Retinal pigment epithelial cell (primary cell): Measurements from ENCODE around the gene LARP1B.
A peak's percentile ranks its signal among the peaks of the same experiment; 100 is the strongest.
"Not testable (repeated sequence)": the region's sequence is repeated elsewhere in the genome, so short reads cannot be mapped to it uniquely, and the experiment has no call there.

Source experiments
- DNase-seq: peaks from one replicate; pipeline ENCODE4 v3.0.0-alpha.2; 2010; ENCODE audit warnings: low read depth
- H3K4me3 ChIP-seq: 2 replicates; pipeline ENCODE4 v1.5.1; 2011; ENCODE audit warnings: mild to moderate bottlenecking, low read length, control low read depth, moderate library complexity
- TF ChIP-seq, protein P1 (sequence below): conservative IDR thresholded peaks from 2 replicates; pipeline ENCODE4 v1.5.1; 2011; ENCODE audit warnings: low read depth, low read length, control low read depth, inconsistent platforms

The LARP1B gene

DNA sequence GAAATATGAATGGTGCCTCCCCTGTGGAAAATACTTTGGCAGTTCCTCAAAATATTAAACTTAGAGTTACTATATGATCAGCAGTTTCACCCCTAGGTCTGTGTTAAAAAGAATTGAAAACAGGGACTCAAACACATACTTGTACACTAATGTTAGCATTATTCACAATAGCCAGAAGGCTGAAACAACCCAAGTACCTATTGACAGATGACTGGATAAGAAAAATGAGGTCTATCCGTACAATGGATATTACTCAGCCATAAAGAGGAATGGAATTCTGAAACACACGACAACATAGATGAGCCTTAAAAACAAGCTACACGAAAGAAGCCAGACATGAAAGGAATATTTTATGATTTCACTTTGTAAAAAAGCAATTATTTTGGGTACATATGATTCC lies 171.6 kb downstream of the LARP1B start:
- no peak for DNase-seq
- H3K4me3 ChIP-seq: no peak overlapping the region
- TF ChIP-seq, protein P1, sequence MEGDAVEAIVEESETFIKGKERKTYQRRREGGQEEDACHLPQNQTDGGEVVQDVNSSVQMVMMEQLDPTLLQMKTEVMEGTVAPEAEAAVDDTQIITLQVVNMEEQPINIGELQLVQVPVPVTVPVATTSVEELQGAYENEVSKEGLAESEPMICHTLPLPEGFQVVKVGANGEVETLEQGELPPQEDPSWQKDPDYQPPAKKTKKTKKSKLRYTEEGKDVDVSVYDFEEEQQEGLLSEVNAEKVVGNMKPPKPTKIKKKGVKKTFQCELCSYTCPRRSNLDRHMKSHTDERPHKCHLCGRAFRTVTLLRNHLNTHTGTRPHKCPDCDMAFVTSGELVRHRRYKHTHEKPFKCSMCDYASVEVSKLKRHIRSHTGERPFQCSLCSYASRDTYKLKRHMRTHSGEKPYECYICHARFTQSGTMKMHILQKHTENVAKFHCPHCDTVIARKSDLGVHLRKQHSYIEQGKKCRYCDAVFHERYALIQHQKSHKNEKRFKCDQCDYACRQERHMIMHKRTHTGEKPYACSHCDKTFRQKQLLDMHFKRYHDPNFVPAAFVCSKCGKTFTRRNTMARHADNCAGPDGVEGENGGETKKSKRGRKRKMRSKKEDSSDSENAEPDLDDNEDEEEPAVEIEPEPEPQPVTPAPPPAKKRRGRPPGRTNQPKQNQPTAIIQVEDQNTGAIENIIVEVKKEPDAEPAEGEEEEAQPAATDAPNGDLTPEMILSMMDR: no peak

DNA sequence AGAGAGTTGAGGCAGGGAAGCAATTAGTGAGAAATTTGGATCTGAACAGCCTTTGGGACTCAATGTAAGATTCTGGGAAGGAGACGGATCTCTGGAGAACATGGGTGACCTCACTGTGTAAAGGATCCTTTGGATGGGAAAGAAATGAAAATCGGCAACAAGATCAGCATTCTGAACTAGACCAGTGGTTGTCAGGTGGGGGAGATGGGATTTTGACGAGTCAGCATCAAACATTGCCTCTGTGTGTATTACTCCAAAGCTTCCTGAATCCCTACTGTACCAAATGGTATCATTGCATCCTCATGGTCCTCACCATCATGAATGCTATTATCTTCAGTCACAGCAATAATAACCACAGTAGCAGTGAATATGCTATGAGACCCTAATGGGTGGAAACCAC lies 173.7 kb downstream of the LARP1B start:
- no peak overlapping the region for H3K4me3 ChIP-seq
- TF ChIP-seq, protein P1: no peak
- DNase-seq: no peak

DNA sequence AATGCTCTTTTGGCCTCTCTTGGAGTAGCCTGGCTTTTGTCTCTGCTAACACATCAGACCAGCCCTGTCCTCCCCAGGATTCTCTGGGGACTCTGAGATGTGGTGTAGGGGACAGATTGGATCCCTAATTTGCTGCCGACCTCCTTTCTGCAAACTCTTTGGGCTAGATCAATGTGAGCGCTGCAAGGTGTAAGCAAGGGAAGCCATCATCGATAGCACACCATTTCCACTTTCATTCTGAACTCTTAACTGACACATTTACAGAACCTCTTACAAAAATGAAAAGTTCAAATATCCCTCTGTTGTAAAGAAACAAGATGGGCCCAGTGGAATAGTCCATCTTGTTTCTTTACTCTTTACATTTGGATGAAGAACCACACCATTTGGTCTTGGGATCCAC lies 179.9 kb downstream of the LARP1B start:
- no peak overlapping the region for H3K4me3 ChIP-seq
- TF ChIP-seq, protein P1: no peak

DNA sequence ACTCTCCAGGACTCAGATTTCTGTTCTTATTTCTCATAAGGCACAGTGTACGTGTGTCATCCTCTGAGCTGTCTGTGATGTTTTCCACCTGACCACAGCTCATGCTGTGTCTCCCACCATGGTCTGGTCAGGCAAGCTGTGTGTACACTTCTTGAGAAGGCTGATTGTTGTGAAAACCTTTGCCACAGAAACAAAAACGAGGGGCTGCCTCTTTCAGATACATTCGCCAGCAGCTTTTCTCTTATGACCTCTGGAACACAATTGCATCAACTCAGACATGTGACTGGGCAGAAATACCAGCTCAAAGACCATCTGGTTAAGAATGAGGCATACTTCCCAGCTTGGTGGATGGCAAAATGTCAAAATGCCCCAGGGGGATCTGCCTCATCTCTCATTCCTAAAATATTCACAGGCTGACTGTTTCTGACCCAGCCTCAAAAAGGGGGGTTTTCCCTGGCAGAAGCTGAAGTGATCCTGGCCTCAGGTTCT lies 180.4 kb downstream of the LARP1B start:
- peak; percentile 65 for DNase-seq
- TF ChIP-seq, protein P1: no peak
- no peak overlapping the region for H3K4me3 ChIP-seq

More for the DNA sequence above, 179.9 kb downstream of the LARP1B start:
- DNase-seq: no peak

DNA sequence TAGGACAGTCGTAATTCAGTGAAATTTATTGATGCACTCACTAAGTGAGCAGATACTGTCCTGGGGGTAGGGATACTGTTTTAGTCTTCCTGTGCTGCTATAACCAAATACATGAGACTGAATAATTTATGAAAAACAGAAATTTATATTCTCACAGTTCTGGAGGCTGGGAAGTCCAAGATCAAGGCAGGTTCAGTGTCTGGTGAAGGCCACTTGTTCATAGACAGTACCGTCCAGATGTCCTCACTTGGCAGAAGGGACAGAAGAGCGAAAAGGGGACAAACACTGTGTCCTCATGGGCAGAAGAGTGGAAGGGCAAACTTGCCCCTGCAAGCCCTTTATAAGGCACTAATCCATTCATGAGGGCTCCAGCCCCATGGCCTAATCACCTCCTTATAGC lies 180.9 kb downstream of the LARP1B start:
- TF ChIP-seq, protein P1: no peak
- H3K4me3 ChIP-seq: no peak overlapping the region
- no peak for DNase-seq

DNA sequence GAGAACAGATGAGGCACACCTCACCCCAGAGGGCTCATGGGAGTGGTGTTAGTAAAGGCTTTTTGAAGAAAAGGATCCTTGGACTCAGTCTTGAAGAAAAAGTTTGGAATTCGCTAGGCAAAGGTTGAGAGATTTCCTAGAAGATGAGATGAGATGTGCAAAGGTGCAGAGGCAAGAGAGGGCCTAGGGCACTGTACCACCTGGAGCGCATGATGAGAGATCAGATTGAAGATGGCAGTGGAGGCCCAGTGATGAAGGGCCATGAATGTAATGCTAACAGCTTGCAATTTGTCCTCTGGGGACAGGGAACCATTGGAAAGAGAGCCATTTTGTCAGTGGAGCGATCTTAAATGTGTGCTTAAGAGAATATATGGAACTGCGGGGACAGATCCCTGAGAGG lies 181.5 kb downstream of the LARP1B start:
- TF ChIP-seq, protein P1: no peak
- no peak overlapping the region for H3K4me3 ChIP-seq
- no peak for DNase-seq

DNA sequence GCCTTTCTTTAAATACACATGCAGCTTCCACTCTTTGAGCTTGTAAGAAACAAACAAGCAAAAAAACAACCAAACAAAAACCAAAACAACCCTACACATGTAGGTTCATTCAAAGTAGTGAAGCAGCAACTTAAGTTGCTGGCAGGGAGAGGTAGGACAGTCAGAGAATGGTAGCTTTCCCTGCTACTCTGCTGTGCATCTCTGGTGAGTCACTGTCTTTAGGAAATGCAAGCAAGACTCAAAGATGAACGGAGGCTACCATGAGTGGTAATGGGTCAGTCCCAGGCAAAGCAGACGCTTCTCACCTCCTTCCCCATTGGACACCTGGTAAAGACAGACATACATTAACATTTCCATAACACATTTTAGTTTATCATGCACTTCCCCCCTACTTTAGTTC lies 183.3 kb downstream of the LARP1B start:
- DNase-seq: no peak
- no peak overlapping the region for H3K4me3 ChIP-seq
- TF ChIP-seq, protein P1: no peak

DNA sequence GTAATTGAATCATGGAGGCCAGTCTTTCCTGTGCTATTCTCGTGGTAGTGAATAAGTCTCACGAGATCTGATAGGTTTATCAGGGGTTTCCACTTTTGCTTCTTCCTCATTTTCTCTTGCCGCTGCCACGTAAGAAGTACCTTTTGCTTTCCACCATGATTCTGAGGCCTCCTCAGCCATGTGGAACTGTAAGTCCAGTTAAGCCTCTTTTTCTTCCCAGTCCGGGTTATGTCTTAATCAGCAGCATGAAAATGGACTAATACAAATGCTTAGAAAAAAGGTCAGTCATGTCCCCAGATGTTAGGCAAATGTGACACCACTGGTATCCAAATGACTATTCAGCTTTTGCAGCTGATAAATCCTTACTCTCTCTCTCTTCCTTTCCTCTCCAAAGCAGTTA lies 184.3 kb downstream of the LARP1B start:
- not testable (repeated sequence) for H3K4me3 ChIP-seq, DNase-seq
